ENCODE measurements around the gene CHD8. TPM values are rescaled to one million over a fixed set of nuclear protein-coding genes. Genes with fewer than 3 reads are reported as not detected.

The CHD8 gene
- total and polyA plus RNA-seq, 2 of the 13 experiments (the other 11 are each of a cell fraction or from before 2014, with no cell fraction given), result 35.1 to 79.6 TPM

DNA sequence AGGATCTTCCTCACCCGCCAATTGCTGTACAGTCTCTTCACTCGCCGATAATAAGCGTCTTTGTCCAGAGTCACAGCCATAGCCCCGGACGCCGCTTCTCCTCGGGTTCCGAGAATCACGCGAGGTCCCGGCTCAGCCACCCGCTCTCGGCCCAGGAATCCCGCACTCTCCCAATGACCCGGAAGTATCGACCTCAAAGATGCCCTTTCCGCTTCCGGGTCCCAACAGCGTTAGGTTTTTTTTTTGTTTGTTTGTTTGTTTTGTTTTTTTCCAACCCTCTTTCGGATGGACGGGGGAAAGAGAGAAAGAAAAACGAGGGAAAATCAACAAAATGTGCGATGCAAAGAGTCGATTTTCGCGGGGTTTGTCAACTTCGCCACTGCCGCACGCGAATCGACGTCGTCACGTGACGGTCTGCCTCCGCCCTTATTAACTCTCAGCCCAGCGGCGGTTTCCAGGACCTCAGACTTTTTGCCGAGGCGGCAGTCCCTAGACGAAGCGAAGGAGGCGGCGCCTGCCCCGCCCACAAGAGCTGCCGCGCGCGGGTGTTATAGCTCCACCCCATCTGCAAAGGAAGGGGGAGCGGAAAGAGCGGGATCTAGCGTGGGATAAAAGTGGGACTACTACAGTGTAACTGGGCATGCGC lies 72.0 kb downstream of the CHD8 start, which contains the start of gene SUPT16H (continued):
- no peak; the same call in 1 of the 2 replicates for TF ChIP-seq ZNF710 (CRISPR knock-in tag; IDR thresholded peaks at IDR 0.05; ENCODE audit: borderline replicate concordance)
- TF ChIP-seq ZNF678 (CRISPR knock-in tag; IDR thresholded peaks at IDR 0.05), result no peak
- TF ChIP-seq, protein P1, sequence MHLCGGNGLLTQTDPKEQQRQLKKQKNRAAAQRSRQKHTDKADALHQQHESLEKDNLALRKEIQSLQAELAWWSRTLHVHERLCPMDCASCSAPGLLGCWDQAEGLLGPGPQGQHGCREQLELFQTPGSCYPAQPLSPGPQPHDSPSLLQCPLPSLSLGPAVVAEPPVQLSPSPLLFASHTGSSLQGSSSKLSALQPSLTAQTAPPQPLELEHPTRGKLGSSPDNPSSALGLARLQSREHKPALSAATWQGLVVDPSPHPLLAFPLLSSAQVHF (CRISPR knock-in tag; IDR thresholded peaks at IDR 0.05), result peak; percentile 28; the same call in 1 of the 2 replicates
- no peak; the same call in 1 of the 2 replicates for TF ChIP-seq MEIS1 (CRISPR knock-in tag; IDR thresholded peaks at IDR 0.05; ENCODE audit: borderline replicate concordance)
- peak; percentile 96 for TF ChIP-seq YEATS4 (CRISPR knock-in tag; IDR thresholded peaks at IDR 0.05; ENCODE audit: borderline replicate concordance)
- TF ChIP-seq SALL1 (CRISPR knock-in tag; IDR thresholded peaks at IDR 0.05), result peak; percentile 83
- peak; percentile 94 for TF ChIP-seq SRSF1 (optimal IDR thresholded peaks at IDR 0.05; ENCODE audit: low read depth, low read length)
- peak; percentile 6; the same call in 1 of the 2 replicates for TF ChIP-seq MBNL3 (CRISPR knock-in tag; conservative IDR thresholded peaks at IDR 0.05)
- TF ChIP-seq ZNF274 (CRISPR knock-in tag; IDR thresholded peaks at IDR 0.05), result peak; percentile 89
- no peak for TF ChIP-seq JUN (CRISPR knock-in tag; IDR thresholded peaks at IDR 0.05)
- TF ChIP-seq GTF2F1 (IDR thresholded peaks at IDR 0.05; ENCODE audit: low read length), result no peak
- TF ChIP-seq, protein P2, sequence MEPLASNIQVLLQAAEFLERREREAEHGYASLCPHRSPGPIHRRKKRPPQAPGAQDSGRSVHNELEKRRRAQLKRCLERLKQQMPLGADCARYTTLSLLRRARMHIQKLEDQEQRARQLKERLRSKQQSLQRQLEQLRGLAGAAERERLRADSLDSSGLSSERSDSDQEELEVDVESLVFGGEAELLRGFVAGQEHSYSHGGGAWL (CRISPR knock-in tag; IDR thresholded peaks at IDR 0.05), result no peak
- no peak for TF ChIP-seq NR3C1 (CRISPR knock-in tag; IDR thresholded peaks at IDR 0.05)
- peak; percentile 80; the same call in 1 of the 2 replicates for TF ChIP-seq U2AF2 (IDR thresholded peaks at IDR 0.05; ENCODE audit: low read depth, low read length)
- TF ChIP-seq ZNF503 (CRISPR knock-in tag; IDR thresholded peaks at IDR 0.05), result no peak
- TF ChIP-seq KMT2B (CRISPR knock-in tag; IDR thresholded peaks at IDR 0.05), result peak; percentile 99
- TF ChIP-seq NFIB (CRISPR knock-in tag; IDR thresholded peaks at IDR 0.05; ENCODE audit: borderline replicate concordance), result no peak
- TF ChIP-seq, protein P3, sequence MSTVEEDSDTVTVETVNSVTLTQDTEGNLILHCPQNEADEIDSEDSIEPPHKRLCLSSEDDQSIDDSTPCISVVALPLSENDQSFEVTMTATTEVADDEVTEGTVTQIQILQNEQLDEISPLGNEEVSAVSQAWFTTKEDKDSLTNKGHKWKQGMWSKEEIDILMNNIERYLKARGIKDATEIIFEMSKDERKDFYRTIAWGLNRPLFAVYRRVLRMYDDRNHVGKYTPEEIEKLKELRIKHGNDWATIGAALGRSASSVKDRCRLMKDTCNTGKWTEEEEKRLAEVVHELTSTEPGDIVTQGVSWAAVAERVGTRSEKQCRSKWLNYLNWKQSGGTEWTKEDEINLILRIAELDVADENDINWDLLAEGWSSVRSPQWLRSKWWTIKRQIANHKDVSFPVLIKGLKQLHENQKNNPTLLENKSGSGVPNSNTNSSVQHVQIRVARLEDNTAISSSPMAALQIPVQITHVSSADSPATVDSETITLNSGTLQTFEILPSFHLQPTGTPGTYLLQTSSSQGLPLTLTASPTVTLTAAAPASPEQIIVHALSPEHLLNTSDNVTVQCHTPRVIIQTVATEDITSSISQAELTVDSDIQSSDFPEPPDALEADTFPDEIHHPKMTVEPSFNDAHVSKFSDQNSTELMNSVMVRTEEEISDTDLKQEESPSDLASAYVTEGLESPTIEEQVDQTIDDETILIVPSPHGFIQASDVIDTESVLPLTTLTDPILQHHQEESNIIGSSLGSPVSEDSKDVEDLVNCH (CRISPR knock-in tag; IDR thresholded peaks at IDR 0.05), result no peak
- TF ChIP-seq RFX5 (IDR thresholded peaks at IDR 0.05; ENCODE audit: low read depth, low read length), result no peak
- TF ChIP-seq CBX2 (IDR thresholded peaks at IDR 0.05; ENCODE audit: low read depth, low read length), result no peak; the same call in 1 of the 2 replicates
- TF ChIP-seq CBX2 (CRISPR knock-in tag; IDR thresholded peaks at IDR 0.05; ENCODE audit: low read depth), result no peak
- TF ChIP-seq ZNF782 (CRISPR knock-in tag; IDR thresholded peaks at IDR 0.05; ENCODE audit: borderline replicate concordance), result peak; percentile 43; the same call in 1 of the 2 replicates
- no peak; the same call in 1 of the 2 replicates for TF ChIP-seq TEAD2 (CRISPR knock-in tag; IDR thresholded peaks at IDR 0.05)
- TF ChIP-seq NFE2 (CRISPR knock-in tag; IDR thresholded peaks at IDR 0.05), result no peak
